ENCODE measurements around the gene HOXB4. TPM values are rescaled to one million over a fixed set of nuclear protein-coding genes. Genes with fewer than 3 reads are reported as not detected.

HOXB4 gene
- total RNA-seq, 1 experiment from 2014 or later: not detected

GRCh38 chr17:48567646-48568354, 10.3 kb downstream of the HOXB4 start:
- Histone ChIP-seq H3K14ac (ENCODE audit: insufficient read depth, low read length) (no peak overlapping the region), H3K27ac (ENCODE audit: insufficient read length, low read depth, low read length) (no peak overlapping the region), H3K9ac (ENCODE audit: extremely low read depth, insufficient read length, low read length) (no peak overlapping the region), H3K27me3 (ENCODE audit: insufficient read depth, low read length) (peaks cover 99% of the 10 kb centered on the region), H3T11ph (ENCODE audit: low read length) (no peak overlapping the region), H2BK20ac (ENCODE audit: low read depth, low read length, poor library complexity, severe bottlenecking) (no peak overlapping the region), H2BK5ac (ENCODE audit: insufficient read length, low read length) (no peak overlapping the region), H3K23me2 (ENCODE audit: insufficient read length, low read depth, low read length, poor library complexity, severe bottlenecking) (no peaks in the 10 kb centered on the region), H4K91ac (ENCODE audit: insufficient read length, low read depth, low read length) (no peak overlapping the region), H2BK120ac (ENCODE audit: low read depth, low read length, poor library complexity, severe bottlenecking) (no peak overlapping the region), H3K18ac (ENCODE audit: insufficient read length, low read depth, low read length) (no peak overlapping the region), H4K20me1 (ENCODE audit: control insufficient read depth, insufficient read depth, insufficient read length) (peaks cover 4% of the 10 kb centered on the region), H3K9me3 (ENCODE audit: control insufficient read depth, low read depth, low read length) (no peaks in the 10 kb centered on the region), H4K8ac (replicated peaks; ENCODE audit: insufficient read length, low read depth, low read length) (no peak overlapping the region), H2AK5ac (ENCODE audit: insufficient read length, low read length) (no peak overlapping the region), H3K56ac (ENCODE audit: insufficient read length, low read depth, low read length) (no peak overlapping the region), H4K5ac (ENCODE audit: insufficient read length, low read depth, low read length) (no peak overlapping the region), H3K79me2 (ENCODE audit: insufficient read depth, low read length) (no peaks in the 10 kb centered on the region), H2AFZ (ENCODE audit: low read length) (no peak overlapping the region), H3K4me1 (ENCODE audit: insufficient read depth, low read length) (peaks cover 2% of the 10 kb centered on the region; the same call in 1 of the 2 replicates), H3K4me2 (ENCODE audit: insufficient read depth, insufficient read length, low read length) (no peak overlapping the region), H2BK12ac (ENCODE audit: insufficient read length, low read depth, low read length) (no peak overlapping the region), H3K4ac (ENCODE audit: low read depth, low read length) (no peak overlapping the region), H3K23ac (ENCODE audit: insufficient read length, low read depth, low read length) (no peak overlapping the region), H2BK15ac (ENCODE audit: low read depth, low read length) (no peak overlapping the region), H3K79me1 (ENCODE audit: insufficient read depth, low read depth, low read length, poor library complexity, severe bottlenecking) (no peaks in the 10 kb centered on the region)
- no peak overlapping the region for H3K4me3 Mint-ChIP-seq
- H3K27me3 Mint-ChIP-seq (ENCODE audit: low read depth): peaks cover 12% of the 10 kb centered on the region
- peaks cover 6 to 18% of the 10 kb centered on the region in 2 experiments for H3K4me1 Mint-ChIP-seq
- TF ChIP-seq, protein P1, sequence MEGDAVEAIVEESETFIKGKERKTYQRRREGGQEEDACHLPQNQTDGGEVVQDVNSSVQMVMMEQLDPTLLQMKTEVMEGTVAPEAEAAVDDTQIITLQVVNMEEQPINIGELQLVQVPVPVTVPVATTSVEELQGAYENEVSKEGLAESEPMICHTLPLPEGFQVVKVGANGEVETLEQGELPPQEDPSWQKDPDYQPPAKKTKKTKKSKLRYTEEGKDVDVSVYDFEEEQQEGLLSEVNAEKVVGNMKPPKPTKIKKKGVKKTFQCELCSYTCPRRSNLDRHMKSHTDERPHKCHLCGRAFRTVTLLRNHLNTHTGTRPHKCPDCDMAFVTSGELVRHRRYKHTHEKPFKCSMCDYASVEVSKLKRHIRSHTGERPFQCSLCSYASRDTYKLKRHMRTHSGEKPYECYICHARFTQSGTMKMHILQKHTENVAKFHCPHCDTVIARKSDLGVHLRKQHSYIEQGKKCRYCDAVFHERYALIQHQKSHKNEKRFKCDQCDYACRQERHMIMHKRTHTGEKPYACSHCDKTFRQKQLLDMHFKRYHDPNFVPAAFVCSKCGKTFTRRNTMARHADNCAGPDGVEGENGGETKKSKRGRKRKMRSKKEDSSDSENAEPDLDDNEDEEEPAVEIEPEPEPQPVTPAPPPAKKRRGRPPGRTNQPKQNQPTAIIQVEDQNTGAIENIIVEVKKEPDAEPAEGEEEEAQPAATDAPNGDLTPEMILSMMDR (conservative IDR thresholded peaks at IDR 0.05): no peak
- peaks cover 0 to 7% of the 10 kb centered on the region in 2 experiments; a peak in 2 of 5 replicates for H3K9me3 Mint-ChIP-seq
- H3K36me3 Mint-ChIP-seq (ENCODE audit: insufficient read depth in 1 of 3, low read depth in 3 of 3): no peaks in the 10 kb centered on the region; a peak in 1 of 7 replicates
- WGBS (ENCODE audit: extremely low coverage, insufficient read length, low lambda C conversion rate): no CpG with 5 or more reads among the region's 2 CpGs
- H3K27ac Mint-ChIP-seq: no peak overlapping the region
- DNase-seq: no peak

Data from H9 (cell line).